GM12865 (cell line): ENCODE measurements around the gene RMP24.
"Not testable (repeated sequence)": the region's sequence is repeated elsewhere in the genome, so short reads cannot be mapped to it uniquely, and the experiment has no call there.

Experiments
- DNase-seq: peaks from one replicate; pipeline ENCODE4 v3.0.0; 2010; ENCODE audit warnings: low read depth
- H3K4me3 ChIP-seq: 2 replicates; pipeline ENCODE4 v1.5.1; 2011; ENCODE audit warnings: mild to moderate bottlenecking, low read depth, low read length, control low read depth
- CTCF ChIP-seq: IDR thresholded peaks from 2 replicates; pipeline ENCODE4 v1.5.1; 2011; ENCODE audit warnings: low read length, control low read depth, low read depth, inconsistent platforms; ENCODE audit not compliant: insufficient read depth; ENCODE audit errors: missing control alignments

The RMP24 gene

GRCh38 chr18:36020174-36020711 is 47.8 kb downstream of the RMP24 start:
- DNase-seq: no peak
- TF ChIP-seq CTCF: no peak
- no peak overlapping the region for H3K4me3 ChIP-seq

GRCh38 chr18:36023336-36023735 is 50.9 kb downstream of the RMP24 start:
- H3K4me3 ChIP-seq: no peak overlapping the region
- TF ChIP-seq CTCF: no peak
- DNase-seq: no peak

- not testable (repeated sequence) for DNase-seq, H3K4me3 ChIP-seq
Observed at GRCh38 chr18:36024241-36024640, 51.8 kb downstream of the RMP24 start.

- no peak overlapping the region for H3K4me3 ChIP-seq
Observed at GRCh38 chr18:36025025-36025424, 52.5 kb downstream of the RMP24 start.

GRCh38 chr18:36028859-36029258 is 56.4 kb downstream of the RMP24 start:
- H3K4me3 ChIP-seq: no peak overlapping the region
- no peak for TF ChIP-seq CTCF
- DNase-seq: no peak

More at GRCh38 chr18:36025025-36025424, 52.5 kb downstream of the RMP24 start:
- no peak for DNase-seq
- TF ChIP-seq CTCF: no peak
